AG04449 (cell line): ENCODE measurements around the gene PARP9.
A peak's percentile ranks its signal among the peaks of the same experiment; 100 is the strongest.

Experiments used
- CTCF ChIA-PET: fragments of 350-600 bp; formaldehyde crosslinking; extraction: SDS; loops from one replicate; lab custom pipeline; 2021; ENCODE audit warnings: antibody characterized with exemption; lab: Yijun Ruan, JAX
- POLR2A ChIA-PET: fragments of 400-600, 350-600 bp; formaldehyde crosslinking; extraction: SDS; loops from one replicate; lab custom pipeline; 2020; ENCODE audit warnings: antibody characterized with exemption, inconsistent platforms; lab: Yijun Ruan, JAX
- DNase-seq: peaks from one replicate; pipeline ENCODE4 v3.0.0-alpha.2; 2010; ENCODE audit warnings: low read depth, low spot score
- H3K4me3 ChIP-seq: 2 replicates; pipeline ENCODE4 v1.5.1; 2011; ENCODE audit warnings: low read depth, mild to moderate bottlenecking, control low read depth, low read length
- TF ChIP-seq, protein P1 (sequence below): IDR thresholded peaks from one replicate; pipeline ENCODE4 v1.5.1; 2011; ENCODE audit warnings: mild to moderate bottlenecking, moderate library complexity, low read length, control low read depth, inconsistent platforms; ENCODE audit not compliant: insufficient read depth; ENCODE audit errors: missing control alignments

Gene PARP9

DNA sequence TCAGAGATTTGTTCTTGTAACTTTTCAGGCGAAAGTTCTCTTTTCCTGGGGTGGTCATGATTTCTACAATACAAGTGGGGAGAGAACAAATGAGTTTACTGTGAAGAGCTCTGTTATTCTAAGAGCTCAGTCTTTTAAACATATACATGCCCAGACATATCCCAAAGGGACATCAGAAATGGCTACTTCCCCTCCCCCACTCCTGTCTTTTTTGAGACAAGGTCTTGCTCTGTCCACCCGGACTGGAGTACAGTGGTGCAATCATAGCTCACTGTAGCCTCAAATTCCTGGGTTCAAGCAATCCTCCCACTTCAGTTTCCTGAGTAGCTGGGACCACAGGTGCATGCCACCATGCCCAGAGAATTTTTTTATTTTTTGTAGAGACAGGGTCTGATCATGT lies 67.6 kb downstream of the PARP9 start:
- POLR2A ChIA-PET = interaction anchor here (1.0 kb wide), 1 partner anchor 10 kb away, joined by 3 read pairs; no protein-coding TSS in a partner anchor
- CTCF ChIA-PET = interaction anchor here (1.4 to 1.5 kb wide), 2 partner anchors 18 to 183 kb away, joined by 4 to 7 read pairs; partner anchors contain the start of gene KPNA1
- TF ChIP-seq, protein P1, sequence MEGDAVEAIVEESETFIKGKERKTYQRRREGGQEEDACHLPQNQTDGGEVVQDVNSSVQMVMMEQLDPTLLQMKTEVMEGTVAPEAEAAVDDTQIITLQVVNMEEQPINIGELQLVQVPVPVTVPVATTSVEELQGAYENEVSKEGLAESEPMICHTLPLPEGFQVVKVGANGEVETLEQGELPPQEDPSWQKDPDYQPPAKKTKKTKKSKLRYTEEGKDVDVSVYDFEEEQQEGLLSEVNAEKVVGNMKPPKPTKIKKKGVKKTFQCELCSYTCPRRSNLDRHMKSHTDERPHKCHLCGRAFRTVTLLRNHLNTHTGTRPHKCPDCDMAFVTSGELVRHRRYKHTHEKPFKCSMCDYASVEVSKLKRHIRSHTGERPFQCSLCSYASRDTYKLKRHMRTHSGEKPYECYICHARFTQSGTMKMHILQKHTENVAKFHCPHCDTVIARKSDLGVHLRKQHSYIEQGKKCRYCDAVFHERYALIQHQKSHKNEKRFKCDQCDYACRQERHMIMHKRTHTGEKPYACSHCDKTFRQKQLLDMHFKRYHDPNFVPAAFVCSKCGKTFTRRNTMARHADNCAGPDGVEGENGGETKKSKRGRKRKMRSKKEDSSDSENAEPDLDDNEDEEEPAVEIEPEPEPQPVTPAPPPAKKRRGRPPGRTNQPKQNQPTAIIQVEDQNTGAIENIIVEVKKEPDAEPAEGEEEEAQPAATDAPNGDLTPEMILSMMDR = no peak
- no peak for DNase-seq
- no peak overlapping the region for H3K4me3 ChIP-seq

DNA sequence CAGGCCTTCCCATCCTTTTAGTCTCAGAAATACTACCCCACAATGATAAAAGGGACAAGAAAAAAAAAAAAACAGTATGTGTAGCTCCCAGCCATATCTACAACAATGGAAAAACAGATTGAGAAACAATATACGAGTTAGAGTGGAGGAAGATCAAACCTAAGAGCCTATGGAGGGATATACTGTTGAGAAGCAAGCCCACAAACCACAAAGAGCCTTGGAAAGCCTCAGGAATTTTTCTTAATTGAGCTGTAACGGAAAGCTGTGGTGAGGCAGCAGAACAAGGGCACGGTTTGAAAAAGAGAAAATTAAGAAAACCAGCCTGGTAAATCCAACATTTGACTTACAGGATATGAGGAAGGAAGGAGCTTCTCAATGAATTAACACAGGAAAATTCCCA lies 70.8 kb downstream of the PARP9 start:
- ChIA-PET CTCF (interaction anchor here (1.1 to 1.4 kb wide), 3 partner anchors 9 to 101 kb away, joined by 3 to 5 read pairs (median 3); no protein-coding TSS in a partner anchor), POLR2A (interaction anchor here (1.3 kb wide), 1 partner anchor 20 kb away, joined by 3 read pairs; no protein-coding TSS in a partner anchor)
- TF ChIP-seq, protein P1 = no peak
- DNase-seq = no peak
- H3K4me3 ChIP-seq = no peak overlapping the region

DNA sequence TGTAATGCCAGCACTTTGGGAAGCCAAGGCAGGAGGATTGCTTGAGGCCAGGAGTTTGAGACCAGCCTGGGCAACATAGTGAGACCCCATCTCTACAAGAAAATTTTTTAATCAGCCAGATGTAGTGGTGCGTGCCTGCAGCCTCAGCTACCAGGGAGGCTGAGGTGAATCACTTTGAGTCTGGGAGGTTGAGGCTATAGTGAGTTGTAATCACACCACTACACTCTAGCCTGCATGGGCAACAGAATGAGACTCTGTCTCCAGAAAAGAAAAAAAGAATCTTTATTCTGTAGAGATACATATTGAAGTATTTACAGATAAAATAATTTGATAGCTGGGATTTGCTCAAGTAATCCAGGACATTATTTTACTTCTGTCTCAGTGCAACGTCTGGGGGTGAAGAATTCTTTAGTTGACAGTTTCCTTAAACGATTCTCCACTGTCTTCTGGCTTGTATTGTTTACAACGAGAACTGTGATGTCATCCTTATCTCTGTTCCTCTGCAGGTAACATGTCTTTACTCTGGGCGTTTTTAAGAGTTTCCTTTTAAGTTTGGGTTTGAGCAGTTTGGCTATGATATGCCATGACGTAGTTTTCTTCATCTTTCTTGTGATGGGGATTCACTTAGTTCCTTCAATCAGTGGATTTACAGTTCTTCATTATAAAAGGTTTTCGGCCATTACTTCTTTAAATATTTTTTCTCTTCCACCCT lies 75.7 kb downstream of the PARP9 start:
- TF ChIP-seq, protein P1 = no peak
- CTCF ChIA-PET = interaction anchor here (1.0 kb wide), 1 partner anchor 14 kb away, joined by 3 read pairs; no protein-coding TSS in a partner anchor
- H3K4me3 ChIP-seq = no peak overlapping the region
- POLR2A ChIA-PET = no interaction called here
- no peak for DNase-seq

GRCh38 chr3:122484985-122485384 lies 79.1 kb downstream of the PARP9 start:
- ChIA-PET CTCF (interaction anchor here (0.9 to 2.0 kb wide), 2 partner anchors 9 to 194 kb away, joined by 3 to 5 read pairs; no protein-coding TSS in a partner anchor), POLR2A (interaction anchor here (1.4 kb wide), 1 partner anchor 30 kb away, joined by 7 read pairs; the partner anchor contains the start of gene KPNA1)
- TF ChIP-seq, protein P1 = no peak
- H3K4me3 ChIP-seq = no peak overlapping the region
- DNase-seq = peak; percentile 4

- ChIA-PET POLR2A (no interaction called here), CTCF (interaction anchor here (1.4 kb wide), 1 partner anchor 75 kb away, joined by 3 read pairs; no protein-coding TSS in a partner anchor)
- no peak overlapping the region for H3K4me3 ChIP-seq
- TF ChIP-seq, protein P1 = no peak
- no peak for DNase-seq
Measured at GRCh38 chr3:122481390-122481789, 82.7 kb downstream of the PARP9 start.
